Measurements from ENCODE around the gene SLC6A8.

DNA sequence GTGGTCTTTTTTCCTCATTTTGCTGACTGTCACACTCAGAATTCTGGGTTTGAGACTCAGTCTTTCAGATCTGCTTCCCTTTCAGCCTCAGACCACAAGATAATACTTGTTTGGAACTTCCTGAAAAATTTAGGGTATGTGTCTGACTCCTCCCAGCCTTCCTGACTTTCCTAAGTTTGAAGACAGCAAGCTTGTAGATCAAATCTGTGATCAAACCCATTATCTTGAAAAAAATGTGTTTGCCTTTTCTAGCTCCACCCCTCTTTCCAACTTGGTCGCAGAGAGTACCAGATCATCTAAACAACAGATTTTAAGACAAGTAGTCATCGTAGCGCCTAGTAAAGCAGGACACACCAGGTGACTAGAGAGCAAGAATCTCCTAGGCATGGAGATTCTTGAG lies 26.5 kb downstream of the SLC6A8 start:
- TF ChIP-seq, protein P1, sequence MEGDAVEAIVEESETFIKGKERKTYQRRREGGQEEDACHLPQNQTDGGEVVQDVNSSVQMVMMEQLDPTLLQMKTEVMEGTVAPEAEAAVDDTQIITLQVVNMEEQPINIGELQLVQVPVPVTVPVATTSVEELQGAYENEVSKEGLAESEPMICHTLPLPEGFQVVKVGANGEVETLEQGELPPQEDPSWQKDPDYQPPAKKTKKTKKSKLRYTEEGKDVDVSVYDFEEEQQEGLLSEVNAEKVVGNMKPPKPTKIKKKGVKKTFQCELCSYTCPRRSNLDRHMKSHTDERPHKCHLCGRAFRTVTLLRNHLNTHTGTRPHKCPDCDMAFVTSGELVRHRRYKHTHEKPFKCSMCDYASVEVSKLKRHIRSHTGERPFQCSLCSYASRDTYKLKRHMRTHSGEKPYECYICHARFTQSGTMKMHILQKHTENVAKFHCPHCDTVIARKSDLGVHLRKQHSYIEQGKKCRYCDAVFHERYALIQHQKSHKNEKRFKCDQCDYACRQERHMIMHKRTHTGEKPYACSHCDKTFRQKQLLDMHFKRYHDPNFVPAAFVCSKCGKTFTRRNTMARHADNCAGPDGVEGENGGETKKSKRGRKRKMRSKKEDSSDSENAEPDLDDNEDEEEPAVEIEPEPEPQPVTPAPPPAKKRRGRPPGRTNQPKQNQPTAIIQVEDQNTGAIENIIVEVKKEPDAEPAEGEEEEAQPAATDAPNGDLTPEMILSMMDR (IDR thresholded peaks at IDR 0.05) = no peak
- no peak for TF ChIP-seq POLR2A (IDR thresholded peaks at IDR 0.05)

Measured in heart left ventricle (tissue), 13 donors.